ENCODE results near the gene GIPC1. TPM values are rescaled to one million over a fixed set of nuclear protein-coding genes. Genes with fewer than 3 reads are reported as not detected.

GIPC1 gene
- total and polyA plus RNA-seq, 7 experiments from 2014 or later: 21.3 to 46.1 (median 25.9) TPM

DNA sequence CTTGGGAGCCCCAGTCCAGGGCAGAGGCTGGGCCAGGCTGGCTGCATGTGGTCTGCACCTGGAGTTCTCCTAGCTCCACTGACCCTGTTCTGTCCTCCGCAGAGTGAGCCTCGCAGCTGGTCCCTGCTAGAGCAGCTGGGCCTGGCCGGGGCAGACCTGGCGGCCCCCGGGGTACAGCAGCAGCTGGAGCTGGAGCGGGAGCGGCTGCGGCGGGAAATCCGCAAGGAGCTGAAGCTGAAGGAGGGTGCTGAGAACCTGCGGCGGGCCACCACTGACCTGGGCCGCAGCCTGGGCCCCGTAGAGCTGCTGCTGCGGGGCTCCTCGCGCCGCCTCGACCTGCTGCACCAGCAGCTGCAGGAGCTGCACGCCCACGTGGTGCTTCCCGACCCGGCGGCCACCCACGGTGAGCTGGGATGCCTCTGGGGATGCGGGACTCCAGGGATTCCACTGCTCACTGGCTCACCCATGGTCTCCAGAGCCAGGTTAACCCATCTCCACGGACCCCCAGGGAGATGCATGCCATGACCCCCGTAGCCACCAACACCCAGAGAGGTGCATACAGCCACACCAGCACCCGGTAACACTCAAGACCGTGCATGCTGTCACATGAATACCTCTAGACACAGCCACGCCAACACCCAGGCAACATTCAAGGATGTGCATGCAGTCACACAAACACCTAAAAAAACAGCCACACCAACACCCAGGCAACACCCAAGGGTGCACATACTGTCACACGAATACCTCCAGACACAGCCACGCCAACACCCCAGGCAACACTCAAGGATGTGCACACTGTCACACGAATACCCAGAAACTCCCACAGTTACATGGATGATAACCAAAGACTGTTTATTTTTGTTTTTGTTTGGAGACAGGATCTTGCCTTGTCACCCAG is 54.6 kb downstream of the GIPC1 start:
- DNase-seq: no peak
- POLR2A ChIA-PET: interaction anchor here (0.7 to 7.0 kb wide), 2 partner anchors 22 to 54 kb away, joined by 3 to 37 read pairs; partner anchors contain the start of gene DDX39A
- Mint-ChIP-seq H3K27me3 (no peaks in the 10 kb centered on the region), H3K9me3 (no peaks in the 10 kb centered on the region), H3K4me3 (peak overlapping the region; percentile 88 to 99 (median 95)), H3K4me1 (peaks cover 31 to 71% (median 48%) of the 10 kb centered on the region in 7 donors), H3K36me3 (peaks cover 7 to 42% (median 21%) of the 10 kb centered on the region in 5 donors), H3K27ac (peak overlapping the region in 8 of 9 donors; percentile 30 to 97 (median 78))
- ATAC-seq: no peak
- H3K27me3 ChIP-seq (ENCODE audit: control insufficient read depth in 2 of 2, insufficient read depth in 2 of 2, low read length in 2 of 2): no peaks in the 10 kb centered on the region
- CTCF ChIA-PET: interaction anchor here (1.0 to 1.8 kb wide), 3 partner anchors 9 to 305 kb away, joined by 4 to 9 read pairs (median 4); partner anchors contain the start of gene ASF1B
- no peaks in the 10 kb centered on the region for H3K9me3 ChIP-seq (ENCODE audit: control insufficient read depth in 2 of 3, low read length in 3 of 3)
- H3K27ac ChIP-seq (ENCODE audit: low read depth, low read length): peak overlapping the region; percentile 85
- intact Hi-C loops (cut with micrococcal nuclease): no loop called here
- peaks cover 15 to 50% (median 16%) of the 10 kb centered on the region in 3 experiments for H3K36me3 ChIP-seq (ENCODE audit: control insufficient read depth in 2 of 3, insufficient read depth in 3 of 3, low read length in 3 of 3)
- H3K4me1 ChIP-seq (ENCODE audit: control insufficient read depth in 2 of 2, insufficient read depth in 2 of 2, low read length in 2 of 2): peaks cover 26 to 31% of the 10 kb centered on the region in 2 donors
- peak overlapping the region; percentile 82 for H3K4me3 ChIP-seq (ENCODE audit: low read length)

- H3K27ac ChIP-seq (ENCODE audit: low read depth, low read length): peak overlapping the region; percentile 85
- intact Hi-C loops (cut with micrococcal nuclease): loop anchor here in 1 of 2 donors (1.0 kb wide), 2 partner anchors 8 to 21 kb away; partner anchors contain the start of gene DDX39A
- ChIA-PET POLR2A (interaction anchor here (1.4 to 7.0 kb wide), 2 partner anchors 21 to 74 kb away, joined by 4 to 37 read pairs; partner anchors contain the start of gene DDX39A), CTCF (interaction anchor here (0.7 to 1.3 kb wide), 4 partner anchors 9 to 1623 kb away, joined by 3 read pairs; no protein-coding TSS in a partner anchor)
- H3K4me1 ChIP-seq (ENCODE audit: control insufficient read depth in 2 of 2, insufficient read depth in 2 of 2, low read length in 2 of 2): peaks cover 27 to 31% of the 10 kb centered on the region in 2 donors
- no peaks in the 10 kb centered on the region for H3K27me3 Mint-ChIP-seq
- peaks cover 14 to 37% (median 15%) of the 10 kb centered on the region in 3 experiments for H3K36me3 ChIP-seq (ENCODE audit: control insufficient read depth in 2 of 3, insufficient read depth in 3 of 3, low read length in 3 of 3)
- peak; percentile 94 for ATAC-seq
- H3K36me3 Mint-ChIP-seq: peaks cover 6 to 37% (median 17%) of the 10 kb centered on the region in 5 donors
- peak; percentile 57 to 84 (median 72) for DNase-seq
- H3K4me3 ChIP-seq (ENCODE audit: low read length): peak overlapping the region; percentile 82
- H3K4me1 Mint-ChIP-seq: peaks cover 32 to 75% (median 51%) of the 10 kb centered on the region in 7 donors
- peak overlapping the region; percentile 88 to 99 (median 95) for H3K4me3 Mint-ChIP-seq
- H3K9me3 ChIP-seq (ENCODE audit: control insufficient read depth in 2 of 3, low read length in 3 of 3): no peaks in the 10 kb centered on the region
- H3K9me3 Mint-ChIP-seq: no peaks in the 10 kb centered on the region
- no peaks in the 10 kb centered on the region for H3K27me3 ChIP-seq (ENCODE audit: control insufficient read depth in 2 of 2, insufficient read depth in 2 of 2, low read length in 2 of 2)
- peak overlapping the region; percentile 90 to 97 (median 95) for H3K27ac Mint-ChIP-seq
Observed at GRCh38 chr19:14440049-14440448, 55.9 kb downstream of the GIPC1 start.

GRCh38 chr19:14439014-14439413 is 56.9 kb downstream of the GIPC1 start:
- Histone ChIP-seq H3K4me3 (ENCODE audit: low read length) (no peak overlapping the region), H3K36me3 (ENCODE audit: control insufficient read depth in 2 of 3, insufficient read depth in 3 of 3, low read length in 3 of 3) (peaks cover 8 to 27% (median 14%) of the 10 kb centered on the region in 3 experiments), H3K9me3 (ENCODE audit: control insufficient read depth in 2 of 3, low read length in 3 of 3) (no peaks in the 10 kb centered on the region), H3K27ac (ENCODE audit: low read depth, low read length) (peak overlapping the region; percentile 41), H3K4me1 (ENCODE audit: control insufficient read depth in 2 of 2, insufficient read depth in 2 of 2, low read length in 2 of 2) (peaks cover 38 to 39% of the 10 kb centered on the region in 2 donors), H3K27me3 (ENCODE audit: control insufficient read depth in 2 of 2, insufficient read depth in 2 of 2, low read length in 2 of 2) (no peaks in the 10 kb centered on the region)
- POLR2A ChIA-PET: interaction anchor here (0.5 to 7.0 kb wide), 5 partner anchors 20 to 433 kb away, joined by 3 to 37 read pairs (median 3); partner anchors contain the start of genes DDX39A and RFX1
- intact Hi-C loops (cut with micrococcal nuclease): no loop called here
- Mint-ChIP-seq H3K36me3 (peaks cover 0 to 31% (median 11%) of the 10 kb centered on the region in 5 donors), H3K4me3 (peak overlapping the region; percentile 45 to 99 (median 83)), H3K4me1 (peaks cover 31 to 77% (median 56%) of the 10 kb centered on the region in 7 donors), H3K27ac (peak overlapping the region; percentile 82 to 96 (median 88)), H3K27me3 (no peaks in the 10 kb centered on the region), H3K9me3 (no peaks in the 10 kb centered on the region)
- DNase-seq (no peak), ATAC-seq (no peak)
- CTCF ChIA-PET: interaction anchor here (0.7 kb wide), 1 partner anchor 1656 kb away, joined by 4 read pairs; no protein-coding TSS in a partner anchor

GRCh38 chr19:14437578-14438140 is 58.3 kb downstream of the GIPC1 start:
- peaks cover 0 to 19% (median 10%) of the 10 kb centered on the region in 5 donors for H3K36me3 Mint-ChIP-seq

DNA sequence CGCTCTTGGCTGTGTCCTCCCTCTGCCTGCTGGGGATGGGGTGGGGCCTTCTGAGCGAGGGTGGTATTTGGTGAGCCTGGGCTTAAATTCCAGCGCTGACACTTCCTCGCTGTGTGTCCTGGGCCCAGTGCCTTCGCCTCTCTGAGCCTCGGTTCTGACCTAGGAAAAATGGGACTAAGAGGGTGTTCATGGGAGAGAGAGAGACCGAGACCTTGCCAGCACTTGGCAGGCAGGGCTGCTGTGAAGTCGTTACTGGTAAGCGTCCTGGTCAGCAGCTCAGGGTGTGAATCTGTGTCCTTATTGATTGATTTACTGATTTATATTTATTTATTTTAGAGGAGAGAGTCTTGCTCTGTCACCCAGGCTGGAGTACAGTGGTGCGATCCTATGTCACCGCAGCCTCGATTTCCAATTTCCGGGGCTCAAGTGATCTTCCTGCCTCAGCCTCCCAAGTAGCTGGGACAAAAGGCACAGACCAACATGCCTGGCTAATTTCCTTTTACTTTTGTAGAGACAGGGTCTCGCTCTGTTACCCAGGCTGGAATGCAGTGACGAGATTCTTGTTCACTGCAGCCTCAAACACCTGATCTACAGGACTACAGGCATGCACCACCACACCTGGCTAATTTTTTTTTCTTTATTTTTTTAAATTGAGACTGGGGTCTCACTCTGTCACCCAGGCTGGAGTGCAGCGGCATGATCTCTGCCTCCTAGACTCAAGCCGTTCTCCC is 60.4 kb downstream of the GIPC1 start:
- ATAC-seq: no peak

More at GRCh38 chr19:14437578-14438140, 58.3 kb downstream of the GIPC1 start:
- H3K4me3 Mint-ChIP-seq: peak overlapping the region in 9 of 10 donors; percentile 15 to 58 (median 34)
- H3K4me3 ChIP-seq (ENCODE audit: low read length): no peak overlapping the region
- peak overlapping the region in 8 of 9 donors; percentile 28 to 96 (median 70) for H3K27ac Mint-ChIP-seq
- intact Hi-C loops (cut with micrococcal nuclease): no loop called here
- ATAC-seq (no peak), DNase-seq (no peak)
- no peaks in the 10 kb centered on the region for H3K27me3 ChIP-seq (ENCODE audit: control insufficient read depth in 2 of 2, insufficient read depth in 2 of 2, low read length in 2 of 2)
- H3K27me3 Mint-ChIP-seq: no peaks in the 10 kb centered on the region
- H3K27ac ChIP-seq (ENCODE audit: low read depth, low read length): peak overlapping the region; percentile 26
- CTCF ChIA-PET: interaction anchor here (0.7 to 1.2 kb wide), 3 partner anchors 9 to 68 kb away, joined by 3 to 4 read pairs (median 3); no protein-coding TSS in a partner anchor
- H3K4me1 Mint-ChIP-seq: peaks cover 31 to 72% (median 50%) of the 10 kb centered on the region in 7 donors
- peaks cover 41 to 42% of the 10 kb centered on the region in 2 donors for H3K4me1 ChIP-seq (ENCODE audit: control insufficient read depth in 2 of 2, insufficient read depth in 2 of 2, low read length in 2 of 2)
- H3K9me3 Mint-ChIP-seq: no peaks in the 10 kb centered on the region
- H3K9me3 ChIP-seq (ENCODE audit: control insufficient read depth in 2 of 3, low read length in 3 of 3): no peaks in the 10 kb centered on the region
- POLR2A ChIA-PET: interaction anchor here (0.5 to 7.0 kb wide), 6 partner anchors 19 to 209 kb away, joined by 3 to 37 read pairs (median 4); partner anchors contain the start of gene DDX39A
- H3K36me3 ChIP-seq (ENCODE audit: control insufficient read depth in 2 of 3, insufficient read depth in 3 of 3, low read length in 3 of 3): peaks cover 0 to 13% (median 8%) of the 10 kb centered on the region in 3 experiments

More for the DNA sequence above, 60.4 kb downstream of the GIPC1 start:
- intact Hi-C loops (cut with micrococcal nuclease): no loop called here
- H3K9me3 Mint-ChIP-seq: no peaks in the 10 kb centered on the region
- H3K4me3 Mint-ChIP-seq: peak overlapping the region; percentile 7 to 84 (median 65)
- H3K27ac ChIP-seq (ENCODE audit: low read depth, low read length): peak overlapping the region; percentile 12
- no peaks in the 10 kb centered on the region for H3K36me3 ChIP-seq (ENCODE audit: control insufficient read depth in 2 of 3, insufficient read depth in 3 of 3, low read length in 3 of 3)
- ChIA-PET POLR2A (interaction anchor here (0.6 to 7.0 kb wide), 5 partner anchors 16 to 339 kb away, joined by 3 to 37 read pairs (median 3); partner anchors contain the start of gene DDX39A), CTCF (interaction anchor here (0.6 to 1.7 kb wide), 3 partner anchors 14 to 49 kb away, joined by 3 to 5 read pairs (median 4); no protein-coding TSS in a partner anchor)
- H3K9me3 ChIP-seq (ENCODE audit: control insufficient read depth in 2 of 3, low read length in 3 of 3): no peaks in the 10 kb centered on the region
- H3K27me3 Mint-ChIP-seq: peaks cover 0 to 7% (median 0%) of the 10 kb centered on the region in 5 donors
- H3K27ac Mint-ChIP-seq: peak overlapping the region; percentile 73 to 96 (median 81)
- peaks cover 29 to 71% (median 54%) of the 10 kb centered on the region in 7 donors for H3K4me1 Mint-ChIP-seq
- DNase-seq: no peak
- no peak overlapping the region for H3K4me3 ChIP-seq (ENCODE audit: low read length)
- peaks cover 0 to 13% (median 6%) of the 10 kb centered on the region in 5 donors for H3K36me3 Mint-ChIP-seq
- H3K27me3 ChIP-seq (ENCODE audit: control insufficient read depth in 2 of 2, insufficient read depth in 2 of 2, low read length in 2 of 2): no peaks in the 10 kb centered on the region
- peaks cover 37 to 39% of the 10 kb centered on the region in 2 donors for H3K4me1 ChIP-seq (ENCODE audit: control insufficient read depth in 2 of 2, insufficient read depth in 2 of 2, low read length in 2 of 2)

Measured in naive thymus-derived CD4-positive, alpha-beta T cell (primary cell).